ENCODE results near the gene RHOH. TPM values are rescaled to one million over a fixed set of nuclear protein-coding genes. Genes with fewer than 3 reads are reported as not detected.
"Not testable (repeated sequence)": the region's sequence is repeated elsewhere in the genome, so short reads cannot be mapped to it uniquely, and the experiment has no call there.

The RHOH gene
- total RNA-seq, 4 donors from 2014 or later = 1.8 to 5.8 (median 4.6) TPM

GRCh38 chr4:40283413-40283812 is 86.6 kb downstream of the RHOH start:
- no peak for ATAC-seq (ENCODE audit: low FRiP score)
- no peak for DNase-seq (ENCODE audit: low spot score)
- no peak for TF ChIP-seq CTCF (IDR thresholded peaks at IDR 0.05)

GRCh38 chr4:40283968-40284367 is 87.1 kb downstream of the RHOH start:
- ATAC-seq (ENCODE audit: low FRiP score) = no peak
- no peak for DNase-seq (ENCODE audit: low spot score)
- no peak for TF ChIP-seq CTCF (IDR thresholded peaks at IDR 0.05)

DNA sequence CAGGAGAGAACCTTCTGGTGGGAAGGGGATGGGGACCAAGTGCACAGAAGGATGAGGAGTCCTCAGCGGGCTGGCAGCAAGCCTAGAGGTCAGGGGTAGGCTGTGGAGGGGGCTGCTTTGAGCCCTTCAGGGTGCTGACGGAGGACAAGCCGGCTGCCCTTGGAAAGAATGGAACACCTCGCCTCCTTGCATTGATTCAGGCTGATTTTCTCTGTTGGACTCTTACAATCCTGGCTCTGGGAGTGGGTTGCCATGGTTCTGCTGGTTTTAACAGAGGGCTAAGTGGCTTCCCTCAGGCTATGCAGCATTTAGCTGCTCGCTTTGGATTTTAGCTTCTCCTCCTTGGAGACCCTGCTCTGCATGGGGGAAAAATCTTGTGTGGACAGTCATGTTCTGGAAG is 88.9 kb downstream of the RHOH start:
- ATAC-seq (ENCODE audit: low FRiP score) (no peak), DNase-seq (ENCODE audit: low spot score) (no peak)
- no peak for TF ChIP-seq CTCF (IDR thresholded peaks at IDR 0.05)

DNA sequence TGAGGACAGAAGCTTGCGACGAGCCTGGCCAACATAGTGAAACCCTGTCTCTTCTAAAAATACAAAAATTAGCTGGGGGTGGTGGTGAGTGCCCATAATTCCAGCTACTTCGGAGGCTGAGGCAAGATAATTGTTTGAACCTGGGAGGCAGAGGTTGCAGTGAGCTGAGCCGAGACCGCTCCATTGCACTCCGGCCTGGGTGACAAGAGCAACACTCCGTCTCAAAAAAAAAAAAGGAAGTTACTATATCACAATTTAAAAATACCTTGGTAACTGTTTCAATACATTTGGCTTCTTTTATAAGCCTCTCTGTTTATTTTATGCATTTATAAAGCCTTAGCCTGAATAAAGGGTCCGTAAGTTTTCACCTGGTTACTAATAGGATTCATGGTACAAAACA is 91.7 kb downstream of the RHOH start:
- DNase-seq (ENCODE audit: low spot score) (no peak), ATAC-seq (ENCODE audit: low FRiP score) (no peak)
- TF ChIP-seq CTCF (IDR thresholded peaks at IDR 0.05) = no peak

DNA sequence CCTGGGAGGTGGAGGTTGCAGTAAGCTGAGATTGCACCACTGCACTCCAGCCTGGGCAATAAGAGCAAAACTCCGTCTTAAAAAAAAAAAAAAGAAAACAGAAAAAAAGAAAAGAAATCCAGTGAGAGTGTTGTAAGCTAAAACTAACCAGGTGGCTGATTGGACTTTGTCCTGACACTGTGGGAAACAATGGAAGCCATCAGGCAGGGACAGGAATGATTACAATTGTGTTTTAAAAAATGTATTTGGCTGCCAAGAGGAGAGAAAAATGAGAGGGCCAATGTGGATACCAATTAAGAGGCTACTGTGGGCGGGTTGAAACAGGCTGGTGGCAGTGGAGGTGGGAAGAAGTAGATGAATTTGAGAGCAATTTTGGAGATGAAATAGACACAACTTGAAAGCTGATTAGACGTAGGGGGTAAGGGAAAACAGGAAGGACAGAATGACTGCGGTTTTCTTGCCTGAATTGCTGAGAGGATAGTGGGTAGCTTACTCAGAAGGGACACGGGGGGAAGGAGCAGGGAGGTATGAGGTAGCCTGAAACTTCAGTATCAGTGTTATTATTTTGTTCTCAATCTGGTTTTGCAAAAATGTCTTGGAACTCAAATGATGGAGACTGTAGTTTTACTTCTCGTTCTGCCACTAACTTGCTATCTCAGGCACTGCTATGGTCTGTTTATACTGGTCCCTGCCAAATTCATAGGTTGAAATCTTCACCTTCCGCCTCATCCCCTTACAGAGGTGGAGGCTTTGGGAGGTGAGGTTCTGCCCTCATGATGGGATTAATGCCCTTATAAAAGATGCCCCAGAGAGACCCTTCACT is 92.7 kb downstream of the RHOH start:
- DNase-seq (ENCODE audit: low spot score) (no peak), ATAC-seq (ENCODE audit: low FRiP score) (no peak)
- TF ChIP-seq CTCF (IDR thresholded peaks at IDR 0.05) = no peak

DNA sequence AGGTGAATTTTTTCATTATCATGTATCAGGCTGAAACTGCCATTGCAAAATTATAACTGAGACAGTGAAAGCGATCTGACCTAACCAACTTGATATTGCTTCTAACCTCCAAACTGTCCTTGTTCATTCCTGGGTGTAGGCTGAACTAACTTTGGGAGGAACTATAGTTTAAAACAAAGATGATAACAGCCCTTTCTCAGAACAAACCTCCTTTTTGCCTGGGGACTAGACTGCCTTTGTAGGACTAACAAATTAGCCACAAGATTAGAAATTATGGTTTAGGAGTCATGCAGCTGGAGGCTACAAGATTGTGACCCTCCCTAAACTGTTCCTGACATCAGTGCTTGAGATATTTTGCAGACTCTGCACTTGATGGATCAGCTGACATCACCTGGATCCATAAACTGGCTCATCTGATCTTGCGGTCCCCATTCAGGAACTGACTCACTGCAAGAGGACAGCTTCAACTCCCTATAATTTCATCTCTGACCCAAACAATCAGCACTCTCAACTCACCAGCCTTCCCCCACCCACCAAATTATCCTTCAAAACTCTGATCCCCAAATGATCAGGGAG is 93.9 kb downstream of the RHOH start:
- not testable (repeated sequence) for DNase-seq (ENCODE audit: low spot score); ATAC-seq (ENCODE audit: low FRiP score)

GRCh38 chr4:40292313-40292759 is 95.5 kb downstream of the RHOH start:
- no peak for TF ChIP-seq CTCF (IDR thresholded peaks at IDR 0.05)
- DNase-seq (ENCODE audit: low spot score) (no peak), ATAC-seq (ENCODE audit: low FRiP score) (no peak)

All from omental fat pad (tissue), 4 donors.